ENCODE data around the gene HTRA2. TPM values are rescaled to one million over a fixed set of nuclear protein-coding genes. Genes with fewer than 3 reads are reported as not detected.

The HTRA2 gene
- total and polyA plus RNA-seq, 4 donors, result 13.3 to 81.8 (median 18.5) TPM

DNA sequence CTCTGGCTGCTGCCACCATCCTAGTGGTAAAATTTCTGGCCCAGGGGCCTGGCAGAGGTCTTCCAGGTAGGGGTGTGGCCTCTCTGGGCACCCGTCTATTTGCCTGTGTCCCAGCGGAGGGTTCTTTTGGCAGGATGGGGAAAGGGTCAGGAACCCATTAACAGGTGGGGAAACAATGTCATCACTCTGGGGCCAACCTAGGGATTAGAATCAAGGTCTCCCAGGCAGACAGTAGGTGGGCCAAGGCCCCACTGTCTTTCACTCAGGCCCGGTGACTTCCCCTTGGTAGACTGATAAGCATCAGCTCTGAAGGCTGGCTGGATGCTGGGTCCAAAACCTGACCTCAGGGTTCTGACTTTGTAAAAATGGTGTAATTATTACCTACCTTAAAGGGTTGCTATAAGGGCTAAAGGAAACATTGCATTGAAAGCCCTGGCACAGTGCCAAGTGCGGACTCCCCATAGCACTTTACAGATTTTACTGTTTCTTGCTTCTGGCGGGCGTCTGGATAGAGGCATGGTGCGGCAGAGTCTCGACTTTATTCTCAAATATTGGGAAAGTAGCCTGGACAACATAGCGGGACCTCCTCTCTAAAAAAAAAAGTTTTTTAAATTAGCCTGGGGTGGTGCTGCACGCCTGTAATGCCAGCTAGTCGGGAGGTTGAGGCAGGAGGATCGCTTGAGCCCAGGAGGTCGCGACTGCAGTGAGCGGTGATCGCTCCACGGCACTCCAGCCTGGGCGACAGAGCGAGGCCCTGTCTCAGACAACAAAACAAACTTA lies 32.5 kb upstream of the HTRA2 start:
- DNase-seq (ENCODE audit: low spot score), result no peak
- Histone ChIP-seq H3K4me3 (ENCODE audit: low read depth in 1 of 3, low read length in 3 of 3) (peak overlapping the region in 1 of 3 donors; percentile 50), H3K4me1 (ENCODE audit: control insufficient read depth in 4 of 4, insufficient read depth in 4 of 4, low read length in 3 of 4) (peaks cover 25 to 78% (median 61%) of the 10 kb centered on the region in 4 donors), H3K27me3 (ENCODE audit: control insufficient read depth in 4 of 4, insufficient read depth in 4 of 4, low read length in 3 of 4) (no peaks in the 10 kb centered on the region), H3K36me3 (ENCODE audit: control insufficient read depth in 4 of 4, insufficient read depth in 3 of 4, low read depth in 1 of 4, low read length in 3 of 4) (peaks cover 4 to 11% (median 7%) of the 10 kb centered on the region in 4 donors), H3K27ac (ENCODE audit: low read depth in 1 of 2, low read length in 2 of 2) (no peak overlapping the region), H3K9ac (ENCODE audit: low read depth in 1 of 2, low read length in 2 of 2) (no peak overlapping the region), H3K9me3 (ENCODE audit: control insufficient read depth in 4 of 4, low read length in 3 of 4) (no peaks in the 10 kb centered on the region)
- TF ChIP-seq HNF4A (conservative IDR thresholded peaks at IDR 0.05) (peak; percentile 19 to 37), RAD21 (IDR thresholded peaks at IDR 0.05) (no peak)
- 51% methylated on average over 19 of the region's 19 CpGs for WGBS

DNA sequence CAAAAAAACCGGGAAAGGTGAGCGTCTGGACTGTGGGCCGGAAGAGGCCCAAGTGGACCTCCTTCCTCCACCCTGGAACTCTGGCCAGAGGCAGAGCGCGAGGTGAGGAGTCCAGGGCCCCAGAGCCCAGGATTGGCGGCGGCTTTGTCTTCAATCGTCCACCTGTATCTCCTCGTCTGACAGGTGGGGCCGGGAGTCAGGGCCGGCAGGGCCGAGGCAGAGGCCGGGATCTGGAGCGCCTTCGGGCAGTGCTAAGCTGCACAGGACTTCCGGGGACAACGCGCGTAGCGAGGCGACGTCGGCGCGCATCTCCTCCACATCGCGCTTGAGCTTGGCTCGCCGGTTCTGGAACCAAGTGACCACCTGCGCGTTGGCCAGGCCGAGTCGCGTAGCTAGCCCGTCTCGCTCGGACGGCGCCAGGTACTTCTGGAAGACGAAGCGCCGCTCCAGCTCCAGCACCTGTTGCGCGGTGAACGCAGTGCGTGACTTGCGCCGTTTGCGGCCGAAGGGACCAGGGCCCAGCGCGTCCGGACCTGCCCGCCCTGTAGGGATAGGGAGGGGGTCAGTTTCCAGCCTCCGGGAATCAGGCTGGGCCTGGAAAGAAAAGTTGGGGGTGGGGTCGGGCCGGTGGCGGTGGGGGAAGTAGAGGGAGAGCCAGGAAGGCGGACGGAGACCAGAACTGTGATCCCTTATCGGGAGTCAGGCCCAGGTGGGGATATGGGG lies 31.8 kb upstream of the HTRA2 start:
- WGBS, result 30% methylated on average over 61 of the region's 61 CpGs
- no peak overlapping the region for H3K27ac ChIP-seq (ENCODE audit: low read depth in 1 of 2, low read length in 2 of 2)
- no peak overlapping the region for H3K9ac ChIP-seq (ENCODE audit: low read depth in 1 of 2, low read length in 2 of 2)
- TF ChIP-seq GABPA (IDR thresholded peaks at IDR 0.05 in 1 of 2, conservative IDR thresholded peaks at IDR 0.05 in 1 of 2), result no peak
- TF ChIP-seq HNF4G (IDR thresholded peaks at IDR 0.05), result no peak
- no peak for TF ChIP-seq NR2F2 (IDR thresholded peaks at IDR 0.05)
- TF ChIP-seq, protein P1, sequence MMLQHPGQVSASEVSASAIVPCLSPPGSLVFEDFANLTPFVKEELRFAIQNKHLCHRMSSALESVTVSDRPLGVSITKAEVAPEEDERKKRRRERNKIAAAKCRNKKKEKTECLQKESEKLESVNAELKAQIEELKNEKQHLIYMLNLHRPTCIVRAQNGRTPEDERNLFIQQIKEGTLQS (IDR thresholded peaks at IDR 0.05), result no peak
- TF ChIP-seq, protein P2, sequence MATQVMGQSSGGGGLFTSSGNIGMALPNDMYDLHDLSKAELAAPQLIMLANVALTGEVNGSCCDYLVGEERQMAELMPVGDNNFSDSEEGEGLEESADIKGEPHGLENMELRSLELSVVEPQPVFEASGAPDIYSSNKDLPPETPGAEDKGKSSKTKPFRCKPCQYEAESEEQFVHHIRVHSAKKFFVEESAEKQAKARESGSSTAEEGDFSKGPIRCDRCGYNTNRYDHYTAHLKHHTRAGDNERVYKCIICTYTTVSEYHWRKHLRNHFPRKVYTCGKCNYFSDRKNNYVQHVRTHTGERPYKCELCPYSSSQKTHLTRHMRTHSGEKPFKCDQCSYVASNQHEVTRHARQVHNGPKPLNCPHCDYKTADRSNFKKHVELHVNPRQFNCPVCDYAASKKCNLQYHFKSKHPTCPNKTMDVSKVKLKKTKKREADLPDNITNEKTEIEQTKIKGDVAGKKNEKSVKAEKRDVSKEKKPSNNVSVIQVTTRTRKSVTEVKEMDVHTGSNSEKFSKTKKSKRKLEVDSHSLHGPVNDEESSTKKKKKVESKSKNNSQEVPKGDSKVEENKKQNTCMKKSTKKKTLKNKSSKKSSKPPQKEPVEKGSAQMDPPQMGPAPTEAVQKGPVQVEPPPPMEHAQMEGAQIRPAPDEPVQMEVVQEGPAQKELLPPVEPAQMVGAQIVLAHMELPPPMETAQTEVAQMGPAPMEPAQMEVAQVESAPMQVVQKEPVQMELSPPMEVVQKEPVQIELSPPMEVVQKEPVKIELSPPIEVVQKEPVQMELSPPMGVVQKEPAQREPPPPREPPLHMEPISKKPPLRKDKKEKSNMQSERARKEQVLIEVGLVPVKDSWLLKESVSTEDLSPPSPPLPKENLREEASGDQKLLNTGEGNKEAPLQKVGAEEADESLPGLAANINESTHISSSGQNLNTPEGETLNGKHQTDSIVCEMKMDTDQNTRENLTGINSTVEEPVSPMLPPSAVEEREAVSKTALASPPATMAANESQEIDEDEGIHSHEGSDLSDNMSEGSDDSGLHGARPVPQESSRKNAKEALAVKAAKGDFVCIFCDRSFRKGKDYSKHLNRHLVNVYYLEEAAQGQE (IDR thresholded peaks at IDR 0.05), result no peak
- no peak for TF ChIP-seq YY1 (IDR thresholded peaks at IDR 0.05)
- TF ChIP-seq EGR1 (IDR thresholded peaks at IDR 0.05; ENCODE audit: low read depth in 2 of 2), result no peak
- TF ChIP-seq, protein P3, sequence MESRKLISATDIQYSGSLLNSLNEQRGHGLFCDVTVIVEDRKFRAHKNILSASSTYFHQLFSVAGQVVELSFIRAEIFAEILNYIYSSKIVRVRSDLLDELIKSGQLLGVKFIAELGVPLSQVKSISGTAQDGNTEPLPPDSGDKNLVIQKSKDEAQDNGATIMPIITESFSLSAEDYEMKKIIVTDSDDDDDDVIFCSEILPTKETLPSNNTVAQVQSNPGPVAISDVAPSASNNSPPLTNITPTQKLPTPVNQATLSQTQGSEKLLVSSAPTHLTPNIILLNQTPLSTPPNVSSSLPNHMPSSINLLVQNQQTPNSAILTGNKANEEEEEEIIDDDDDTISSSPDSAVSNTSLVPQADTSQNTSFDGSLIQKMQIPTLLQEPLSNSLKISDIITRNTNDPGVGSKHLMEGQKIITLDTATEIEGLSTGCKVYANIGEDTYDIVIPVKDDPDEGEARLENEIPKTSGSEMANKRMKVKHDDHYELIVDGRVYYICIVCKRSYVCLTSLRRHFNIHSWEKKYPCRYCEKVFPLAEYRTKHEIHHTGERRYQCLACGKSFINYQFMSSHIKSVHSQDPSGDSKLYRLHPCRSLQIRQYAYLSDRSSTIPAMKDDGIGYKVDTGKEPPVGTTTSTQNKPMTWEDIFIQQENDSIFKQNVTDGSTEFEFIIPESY (IDR thresholded peaks at IDR 0.05), result no peak
- no peak for TF ChIP-seq FOXA2 (IDR thresholded peaks at IDR 0.05)
- no peak for TF ChIP-seq HNF4A (conservative IDR thresholded peaks at IDR 0.05)
- no peak for TF ChIP-seq TAF1 (conservative IDR thresholded peaks at IDR 0.05)
- no peak for TF ChIP-seq SP1 (IDR thresholded peaks at IDR 0.05)
- TF ChIP-seq, protein P4, sequence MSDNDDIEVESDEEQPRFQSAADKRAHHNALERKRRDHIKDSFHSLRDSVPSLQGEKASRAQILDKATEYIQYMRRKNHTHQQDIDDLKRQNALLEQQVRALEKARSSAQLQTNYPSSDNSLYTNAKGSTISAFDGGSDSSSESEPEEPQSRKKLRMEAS (IDR thresholded peaks at IDR 0.05), result no peak
- TF ChIP-seq RXRA (IDR thresholded peaks at IDR 0.05), result no peak
- no peak for TF ChIP-seq RAD21 (IDR thresholded peaks at IDR 0.05)
- TF ChIP-seq, protein P5, sequence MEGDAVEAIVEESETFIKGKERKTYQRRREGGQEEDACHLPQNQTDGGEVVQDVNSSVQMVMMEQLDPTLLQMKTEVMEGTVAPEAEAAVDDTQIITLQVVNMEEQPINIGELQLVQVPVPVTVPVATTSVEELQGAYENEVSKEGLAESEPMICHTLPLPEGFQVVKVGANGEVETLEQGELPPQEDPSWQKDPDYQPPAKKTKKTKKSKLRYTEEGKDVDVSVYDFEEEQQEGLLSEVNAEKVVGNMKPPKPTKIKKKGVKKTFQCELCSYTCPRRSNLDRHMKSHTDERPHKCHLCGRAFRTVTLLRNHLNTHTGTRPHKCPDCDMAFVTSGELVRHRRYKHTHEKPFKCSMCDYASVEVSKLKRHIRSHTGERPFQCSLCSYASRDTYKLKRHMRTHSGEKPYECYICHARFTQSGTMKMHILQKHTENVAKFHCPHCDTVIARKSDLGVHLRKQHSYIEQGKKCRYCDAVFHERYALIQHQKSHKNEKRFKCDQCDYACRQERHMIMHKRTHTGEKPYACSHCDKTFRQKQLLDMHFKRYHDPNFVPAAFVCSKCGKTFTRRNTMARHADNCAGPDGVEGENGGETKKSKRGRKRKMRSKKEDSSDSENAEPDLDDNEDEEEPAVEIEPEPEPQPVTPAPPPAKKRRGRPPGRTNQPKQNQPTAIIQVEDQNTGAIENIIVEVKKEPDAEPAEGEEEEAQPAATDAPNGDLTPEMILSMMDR (IDR thresholded peaks at IDR 0.05; ENCODE audit: low read depth, low read length, missing input control), result no peak
- TF ChIP-seq JUND (IDR thresholded peaks at IDR 0.05), result no peak
- peaks cover 18 to 74% (median 56%) of the 10 kb centered on the region in 4 donors for H3K4me1 ChIP-seq (ENCODE audit: control insufficient read depth in 4 of 4, insufficient read depth in 4 of 4, low read length in 3 of 4)
- no peaks in the 10 kb centered on the region for H3K27me3 ChIP-seq (ENCODE audit: control insufficient read depth in 4 of 4, insufficient read depth in 4 of 4, low read length in 3 of 4)
- DNase-seq (ENCODE audit: low spot score), result no peak
- H3K4me3 ChIP-seq (ENCODE audit: low read depth in 1 of 3, low read length in 3 of 3), result peak overlapping the region in 2 of 3 donors; percentile 50
- peaks cover 3 to 8% (median 5%) of the 10 kb centered on the region in 4 donors for H3K36me3 ChIP-seq (ENCODE audit: control insufficient read depth in 4 of 4, insufficient read depth in 3 of 4, low read depth in 1 of 4, low read length in 3 of 4)
- H3K9me3 ChIP-seq (ENCODE audit: control insufficient read depth in 4 of 4, low read length in 3 of 4), result no peaks in the 10 kb centered on the region

Data from liver (tissue), 9 donors.